LNCaP clone FGC (cell line): ENCODE data around the gene FAM53A.

ENCODE experiments used
- DNase-seq: peaks from one replicate; pipeline ENCODE4 v3.0.0-alpha.2; 2011; ENCODE audit warnings: low read depth
- H3K4me3 ChIP-seq: 2 replicates; pipeline ENCODE4 v1.5.1; 2011; ENCODE audit warnings: mild to moderate bottlenecking, low read depth, low read length, control low read depth
- TF ChIP-seq, protein P1 (sequence below): IDR thresholded peaks from 2 replicates; pipeline ENCODE4 v1.5.1; 2012; ENCODE audit warnings: mild to moderate bottlenecking; ENCODE audit not compliant: control insufficient read depth, insufficient read depth; ENCODE audit errors: extremely low read depth

The FAM53A gene

DNA sequence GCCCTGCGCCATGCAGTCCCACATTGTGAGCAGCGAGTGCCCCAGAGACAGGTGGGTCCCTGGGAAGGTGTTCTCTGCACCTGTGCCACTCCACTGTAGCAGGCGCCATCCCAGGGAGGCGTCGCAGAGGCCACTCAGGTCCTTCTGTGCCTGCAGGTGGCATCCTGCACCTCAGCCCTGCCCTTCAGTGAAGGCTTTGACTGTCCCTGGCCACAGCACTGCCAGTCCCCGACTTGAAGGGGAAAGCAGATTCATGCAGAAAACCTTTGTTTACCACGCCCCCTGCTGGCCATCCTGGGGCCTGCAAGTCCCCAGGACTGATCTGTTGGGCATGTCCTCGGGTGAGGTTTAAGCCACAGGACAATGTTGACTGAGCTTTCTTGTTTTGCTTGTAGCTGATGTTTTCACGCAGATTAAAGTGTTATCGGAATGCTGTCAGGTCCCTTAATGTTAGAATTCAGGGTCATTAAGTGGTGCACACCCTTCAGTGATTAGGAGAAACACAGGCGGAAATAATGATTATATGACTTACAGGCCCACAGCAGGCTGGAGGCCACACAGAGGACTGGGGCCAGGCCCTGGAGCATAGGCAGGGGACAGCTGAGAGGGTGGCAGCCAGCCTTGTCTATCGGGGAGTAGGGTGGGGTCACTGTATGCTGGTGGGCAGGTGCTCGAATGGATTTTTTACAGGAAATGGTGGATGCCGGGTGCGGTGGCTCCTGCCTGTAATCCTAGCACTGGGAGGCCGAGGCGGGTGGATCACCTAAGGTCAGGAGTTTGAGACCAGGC is 42.2 kb upstream of the FAM53A start:
- DNase-seq, result peak; percentile 75
- no peak overlapping the region for H3K4me3 ChIP-seq
- TF ChIP-seq, protein P1, sequence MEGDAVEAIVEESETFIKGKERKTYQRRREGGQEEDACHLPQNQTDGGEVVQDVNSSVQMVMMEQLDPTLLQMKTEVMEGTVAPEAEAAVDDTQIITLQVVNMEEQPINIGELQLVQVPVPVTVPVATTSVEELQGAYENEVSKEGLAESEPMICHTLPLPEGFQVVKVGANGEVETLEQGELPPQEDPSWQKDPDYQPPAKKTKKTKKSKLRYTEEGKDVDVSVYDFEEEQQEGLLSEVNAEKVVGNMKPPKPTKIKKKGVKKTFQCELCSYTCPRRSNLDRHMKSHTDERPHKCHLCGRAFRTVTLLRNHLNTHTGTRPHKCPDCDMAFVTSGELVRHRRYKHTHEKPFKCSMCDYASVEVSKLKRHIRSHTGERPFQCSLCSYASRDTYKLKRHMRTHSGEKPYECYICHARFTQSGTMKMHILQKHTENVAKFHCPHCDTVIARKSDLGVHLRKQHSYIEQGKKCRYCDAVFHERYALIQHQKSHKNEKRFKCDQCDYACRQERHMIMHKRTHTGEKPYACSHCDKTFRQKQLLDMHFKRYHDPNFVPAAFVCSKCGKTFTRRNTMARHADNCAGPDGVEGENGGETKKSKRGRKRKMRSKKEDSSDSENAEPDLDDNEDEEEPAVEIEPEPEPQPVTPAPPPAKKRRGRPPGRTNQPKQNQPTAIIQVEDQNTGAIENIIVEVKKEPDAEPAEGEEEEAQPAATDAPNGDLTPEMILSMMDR, result peak; percentile 92

DNA sequence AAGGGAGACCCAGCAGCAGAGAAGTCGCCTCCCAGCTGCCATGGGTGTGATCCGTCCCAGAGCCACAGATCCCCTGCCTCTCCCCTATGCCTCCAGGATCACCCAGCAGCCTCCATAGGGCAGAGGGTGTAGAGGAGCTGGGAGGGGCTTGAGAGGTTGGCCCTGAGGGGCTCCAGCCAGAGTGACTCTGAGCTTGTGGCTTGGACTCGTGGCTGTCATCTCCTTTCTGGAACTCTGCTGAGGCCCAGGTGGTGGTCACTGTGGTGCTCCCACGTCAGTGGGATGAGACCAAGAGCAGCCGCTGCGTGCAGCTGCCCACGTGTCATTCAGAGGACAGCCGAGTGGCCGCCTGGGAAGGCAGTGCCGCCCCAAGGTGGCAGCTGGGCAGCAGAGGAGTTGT is 41.4 kb upstream of the FAM53A start:
- no peak for DNase-seq
- TF ChIP-seq, protein P1, result no peak
- H3K4me3 ChIP-seq, result no peak overlapping the region

DNA sequence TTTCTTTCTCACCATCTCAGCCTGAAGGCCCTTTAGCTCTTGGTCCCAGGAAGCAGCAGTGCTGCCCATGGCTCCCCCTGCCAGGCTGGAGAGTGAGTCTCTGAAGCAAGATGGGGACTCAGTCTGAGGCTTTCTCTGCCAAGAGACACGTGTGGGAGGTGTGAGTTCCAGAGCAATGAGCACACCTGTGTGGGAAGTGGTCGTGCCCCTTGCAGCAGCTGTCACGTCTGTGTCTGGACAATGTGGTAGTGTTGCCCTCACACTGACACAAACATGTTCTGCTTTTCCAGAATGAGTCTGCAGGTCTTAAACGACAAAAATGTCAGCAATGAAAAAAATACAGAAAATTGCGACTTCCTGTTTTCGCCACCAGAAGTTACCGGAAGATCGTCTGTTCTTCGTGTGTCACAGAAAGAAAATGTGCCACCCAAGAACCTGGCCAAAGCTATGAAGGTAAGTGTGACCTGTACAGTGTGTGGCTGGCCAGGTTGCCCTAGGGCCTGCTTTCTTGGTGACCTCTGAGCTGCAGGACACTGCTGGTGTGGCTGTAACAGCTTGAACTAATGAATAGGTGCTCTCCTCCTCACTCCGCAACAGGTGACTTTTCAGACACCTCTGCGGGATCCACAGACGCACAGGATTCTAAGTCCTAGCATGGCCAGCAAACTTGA is 39.2 kb upstream of the FAM53A start:
- peak overlapping the region; percentile 94 for H3K4me3 ChIP-seq
- DNase-seq, result no peak
- TF ChIP-seq, protein P1, result no peak

DNA sequence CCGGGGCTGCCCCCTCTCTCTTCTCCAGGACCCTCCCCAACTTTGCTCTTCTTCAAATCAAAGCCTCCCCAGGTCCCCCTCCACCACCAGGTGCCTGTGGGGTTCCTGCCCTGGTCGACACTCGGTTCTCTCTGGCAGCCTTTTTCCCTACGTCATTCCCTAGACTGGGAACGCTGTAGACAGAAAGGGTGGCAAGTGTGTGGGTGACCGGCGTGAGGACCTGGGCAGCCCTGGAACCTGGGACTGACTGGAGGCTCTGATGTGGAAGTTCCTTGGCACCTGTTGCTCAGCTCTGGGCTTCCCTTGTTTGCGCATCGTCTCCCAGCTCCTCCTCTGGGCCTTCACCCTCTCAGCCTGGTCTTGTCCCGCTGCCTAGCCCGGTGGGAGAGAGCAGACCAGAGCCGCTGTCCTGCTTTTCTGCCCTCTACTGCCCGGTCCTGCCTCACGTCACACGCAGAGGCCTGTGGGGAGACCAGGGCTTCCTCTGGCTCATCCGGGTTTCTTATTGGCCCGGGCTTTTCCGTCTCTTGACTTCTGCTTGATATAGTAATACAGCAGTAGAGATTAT is 38.5 kb upstream of the FAM53A start:
- no peak for DNase-seq
- TF ChIP-seq, protein P1, result 0 out of 2 replicates have a peak, but pooled peaks have one; percentile 15
- H3K4me3 ChIP-seq, result peak overlapping the region; percentile 94

DNA sequence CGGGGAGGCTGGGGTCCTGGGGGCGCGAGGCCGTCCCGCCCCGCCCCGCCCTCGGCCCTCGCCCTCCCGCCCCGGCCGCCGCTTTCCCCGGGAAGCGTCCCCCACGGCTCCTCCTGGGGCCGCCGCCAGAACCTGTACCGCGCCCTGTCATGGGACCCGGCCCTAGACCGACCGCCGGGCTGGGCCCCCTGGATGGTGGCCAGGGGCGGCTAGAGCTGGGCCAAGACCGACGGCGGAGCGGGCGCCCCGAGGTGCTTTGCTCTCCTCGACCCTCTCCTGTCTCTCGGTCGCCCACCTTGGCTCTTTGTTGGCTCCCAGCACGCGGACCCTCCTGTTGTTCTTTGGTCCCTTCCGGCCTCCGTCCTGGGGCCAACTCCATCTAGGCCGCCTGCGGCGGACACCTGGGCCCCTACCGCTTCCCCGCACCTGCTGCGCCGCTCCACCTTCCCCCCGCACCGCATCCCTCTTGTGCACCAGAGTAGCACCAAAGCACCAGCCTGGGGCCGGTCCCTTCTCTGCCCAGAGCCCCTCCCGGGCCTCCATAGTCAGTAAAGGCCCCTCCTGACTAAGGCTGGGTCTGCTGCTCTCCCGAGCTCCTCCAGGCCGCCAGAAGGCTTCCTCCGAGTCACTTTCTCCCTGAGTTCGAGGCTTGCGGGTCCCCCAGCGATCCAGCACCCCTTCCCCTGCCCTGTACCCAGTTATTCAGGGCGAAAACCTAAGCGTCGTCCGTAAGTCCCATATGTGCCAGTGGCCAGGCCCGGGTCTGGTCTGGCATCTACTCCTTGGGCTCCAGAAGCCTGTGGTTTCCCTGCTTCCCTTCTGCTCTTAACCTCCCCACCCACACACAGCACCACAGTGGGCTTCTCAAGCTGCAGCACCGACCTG is 37.8 kb upstream of the FAM53A start:
- DNase-seq, result no peak
- TF ChIP-seq, protein P1, result no peak
- peak overlapping the region; percentile 94 for H3K4me3 ChIP-seq

DNA sequence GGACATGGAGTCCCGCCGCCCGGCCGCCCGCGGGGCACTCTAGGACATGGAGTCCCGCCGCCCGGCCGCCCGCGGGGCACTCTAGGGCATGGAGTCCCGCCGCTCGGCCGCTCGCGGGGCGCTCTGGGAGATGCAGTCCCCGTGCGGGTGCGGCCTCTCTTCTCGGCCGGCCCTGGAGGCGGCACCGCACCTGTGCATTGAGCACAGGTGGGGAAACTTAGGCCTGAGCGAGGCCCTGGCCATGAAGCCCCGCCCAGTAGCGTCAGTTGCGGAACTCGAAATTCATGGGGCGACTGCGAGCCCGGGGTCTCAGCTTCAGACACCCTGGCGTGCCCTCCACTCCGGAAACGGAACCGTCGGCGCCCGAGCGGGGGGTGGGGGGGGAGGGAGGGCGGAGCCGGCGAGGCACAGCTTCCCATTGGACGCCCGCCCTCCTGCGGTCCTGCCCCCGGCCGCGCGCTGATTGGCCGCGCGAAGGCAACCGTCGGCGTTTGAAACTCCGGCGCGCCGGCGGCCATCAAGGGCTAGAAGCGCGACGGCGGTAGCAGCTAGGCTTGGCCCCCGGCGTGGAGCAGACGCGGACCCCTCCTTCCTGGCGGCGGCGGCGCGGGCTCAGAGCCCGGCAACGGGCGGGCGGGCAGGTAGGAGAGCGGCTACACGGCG is 37.0 kb upstream of the FAM53A start, which contains the start of the genes TACC3 and TMEM129:
TSS of gene TACC3 (plus strand) at position 519 of the 663 bp plus-strand sequence. CDS start 1,901 bp downstream, outside the sequence.
TSS of gene TMEM129 (minus strand) at position 321 of the 663 bp plus-strand sequence. CDS start 486 bp downstream, outside the sequence.
- H3K4me3 ChIP-seq, result peak within 1 kb of the TSS; percentile 94
- DNase-seq, result peak; percentile 97
- TF ChIP-seq, protein P1, result no peak
